OCI-LY1 (cell line): Measurements from ENCODE around the gene UNC13C.
"Not testable (repeated sequence)": the region's sequence is repeated elsewhere in the genome, so short reads cannot be mapped to it uniquely, and the experiment has no call there.

Experiments used
- H2AFZ ChIP-seq: fragments of 200-600 bp; sonication (generic), shearing (Covaris generic); 2 replicates; pipeline ENCODE4 v1.6.0; 2014; ENCODE audit warnings: antibody characterized with exemption, mild to moderate bottlenecking, low read length
- H3F3A ChIP-seq: fragments of 200-600 bp; sonication (generic), shearing (Covaris generic); 2 replicates; pipeline ENCODE4 v1.6.0; 2014; ENCODE audit warnings: mild to moderate bottlenecking, antibody characterized with exemption, low read length, moderate library complexity; ENCODE audit not compliant: insufficient read depth
- H3K27ac ChIP-seq: fragments of 200-600 bp; sonication (generic); 2 replicates; pipeline ENCODE4 v1.5.1; 2014; ENCODE audit warnings: low read length, mixed run types, mild to moderate bottlenecking, low read depth; ENCODE audit not compliant: poor library complexity, severe bottlenecking
- H3K27me3 ChIP-seq: fragments of 200-600 bp; sonication (generic); 2 replicates; pipeline ENCODE4 v1.6.0; 2014; ENCODE audit warnings: antibody characterized with exemption, mild to moderate bottlenecking, low read length, moderate library complexity; ENCODE audit not compliant: insufficient read depth
- H3K36me3 ChIP-seq: fragments of 200-600 bp; sonication (generic); 2 replicates; pipeline ENCODE4 v1.6.1; 2014; ENCODE audit warnings: mild to moderate bottlenecking, antibody characterized with exemption, low read length, moderate library complexity, mixed read lengths; ENCODE audit not compliant: insufficient read depth
- H3K4me1 ChIP-seq: fragments of 200-600 bp; sonication (generic); 2 replicates; pipeline ENCODE4 v1.5.1; 2014; ENCODE audit warnings: mild to moderate bottlenecking, low read length, moderate library complexity; ENCODE audit not compliant: insufficient read depth, severe bottlenecking
- H3K4me2 ChIP-seq: fragments of 200-600 bp; sonication (generic), shearing (Covaris generic); 2 replicates; pipeline ENCODE4 v1.6.1; 2014; ENCODE audit warnings: low read length
- H3K4me3 ChIP-seq: fragments of 200-600 bp; sonication (generic); 2 replicates; pipeline ENCODE4 v1.5.1; 2014; ENCODE audit warnings: low read length, low read depth, mild to moderate bottlenecking, mixed read lengths; ENCODE audit not compliant: poor library complexity, severe bottlenecking
- H3K79me2 ChIP-seq: fragments of 200-600 bp; shearing (Covaris generic); 2 replicates; pipeline ENCODE4 v1.6.1; 2016; ENCODE audit warnings: mixed run types, low read length, mixed read lengths; ENCODE audit not compliant: insufficient read depth
- H3K9ac ChIP-seq: fragments of 200-600 bp; sonication (generic), shearing (Covaris generic); 2 replicates; pipeline ENCODE4 v1.6.1; 2014; ENCODE audit warnings: mild to moderate bottlenecking, low read length, mixed read lengths
- H3K9me2 ChIP-seq: fragments of 200-600 bp; sonication (generic), shearing (Covaris generic); 2 replicates; pipeline ENCODE4 v1.6.1; 2014; ENCODE audit warnings: low read depth, mild to moderate bottlenecking, low read length, mixed read lengths
- H3K9me3 ChIP-seq: fragments of 200-600 bp; shearing (Covaris generic); 2 replicates; pipeline ENCODE4 v1.6.1; 2014; ENCODE audit warnings: low read length, mixed read lengths
- H4K20me1 ChIP-seq: fragments of 200-600 bp; sonication (generic), shearing (Covaris generic); 2 replicates; pipeline ENCODE4 v1.6.0; 2016; ENCODE audit warnings: mild to moderate bottlenecking, low read length; ENCODE audit not compliant: insufficient read depth
- CTCF ChIP-seq: fragments of 200-600 bp; sonication (generic), shearing (Covaris generic); IDR thresholded peaks from 2 replicates; pipeline ENCODE4 v1.5.1; 2017; ENCODE audit warnings: mild to moderate bottlenecking, antibody characterized with exemption, low read length, moderate library complexity, mixed read lengths
- EZH2 ChIP-seq: fragments of 200-600 bp; sonication (generic), shearing (Covaris generic); IDR thresholded peaks from 2 replicates; pipeline ENCODE4 v1.8.0; 2017; ENCODE audit warnings: borderline replicate concordance, mixed run types, mild to moderate bottlenecking, antibody characterized with exemption, low read length, moderate library complexity, mixed read lengths

UNC13C gene

GRCh38 chr15:53978253-53978906 is at the start of gene UNC13C:
TSS of gene UNC13C (plus strand) at chr15:53978441. CDS start at chr15:54012904, 34,463 bp downstream.
- Histone ChIP-seq H3K4me3 (no peak within 1 kb of the TSS), H2AFZ (no peak within 1 kb of the TSS), H3K4me1 (no peaks in the 10 kb centered on the region), H3K9me2 (no peaks in the 10 kb centered on the region), H3K27ac (no peak within 1 kb of the TSS), H3K36me3 (no peaks in the 10 kb centered on the region), H3K9me3 (no peaks in the 10 kb centered on the region), H3K27me3 (no peaks in the 10 kb centered on the region), H3K79me2 (no peaks in the 10 kb centered on the region), H4K20me1 (no peaks in the 10 kb centered on the region), H3K9ac (no peak within 1 kb of the TSS), H3F3A (no peaks in the 10 kb centered on the region), H3K4me2 (no peak within 1 kb of the TSS)
- no peak for TF ChIP-seq CTCF
- no peak for TF ChIP-seq EZH2

- Histone ChIP-seq H3K27me3 (no peaks in the 10 kb centered on the region), H3K4me1 (no peaks in the 10 kb centered on the region), H3K9ac (no peak overlapping the region), H3F3A (no peaks in the 10 kb centered on the region), H3K9me3 (no peaks in the 10 kb centered on the region), H3K9me2 (no peaks in the 10 kb centered on the region), H3K36me3 (no peaks in the 10 kb centered on the region), H3K79me2 (no peaks in the 10 kb centered on the region), H4K20me1 (no peaks in the 10 kb centered on the region), H3K4me3 (no peak overlapping the region), H3K4me2 (no peak overlapping the region), H2AFZ (no peak overlapping the region), H3K27ac (no peak overlapping the region)
- TF ChIP-seq CTCF = no peak
- TF ChIP-seq EZH2 = no peak
These were observed 42.1 kb upstream of the UNC13C start for GRCh38 chr15:53936137-53936536.

GRCh38 chr15:53937632-53938031 is 40.6 kb upstream of the UNC13C start:
- H3K79me2 ChIP-seq, H3K9ac ChIP-seq: not testable (repeated sequence)

GRCh38 chr15:53950572-53950971 is 27.7 kb upstream of the UNC13C start:
- Histone ChIP-seq H3K9ac (no peak overlapping the region), H3K79me2 (no peaks in the 10 kb centered on the region), H3K27me3 (no peaks in the 10 kb centered on the region), H4K20me1 (no peaks in the 10 kb centered on the region), H3K4me3 (no peak overlapping the region), H3K27ac (no peak overlapping the region), H3K9me3 (no peaks in the 10 kb centered on the region), H3K4me2 (no peak overlapping the region), H3K36me3 (no peaks in the 10 kb centered on the region), H3K9me2 (no peaks in the 10 kb centered on the region), H3F3A (no peaks in the 10 kb centered on the region), H3K4me1 (no peaks in the 10 kb centered on the region), H2AFZ (no peak overlapping the region)
- TF ChIP-seq CTCF = no peak
- no peak for TF ChIP-seq EZH2

More at GRCh38 chr15:53937632-53938031, 40.6 kb upstream of the UNC13C start:
- not testable (repeated sequence) for H3F3A ChIP-seq, H3K4me3 ChIP-seq, H3K4me2 ChIP-seq, H2AFZ ChIP-seq, H3K27me3 ChIP-seq, H3K9me2 ChIP-seq, H4K20me1 ChIP-seq, H3K36me3 ChIP-seq, H3K4me1 ChIP-seq, H3K27ac ChIP-seq, H3K9me3 ChIP-seq
